GM13977 (cell line): ENCODE measurements around the gene PTPRM.

Experiments
- DNase-seq: peaks from one replicate; pipeline ENCODE4 v3.0.0; 2012; ENCODE audit warnings: low spot score
- in situ Hi-C: fragments of 300-500 bp; cut with MboI; formaldehyde crosslinking; loops from one replicate; pipeline ENCODE4 v1.12.0; 2022; ENCODE audit warnings: low sequenced_read_pairs, low pct_unique_long_range_greater_than_20kb, mixed read lengths, inconsistent platforms; ENCODE audit not compliant: unreplicated experiment
- TF ChIP-seq, protein P1 (sequence below): IDR thresholded peaks from 2 replicates; pipeline ENCODE4 v1.5.1; 2012; ENCODE audit warnings: mild to moderate bottlenecking, control low read depth; ENCODE audit not compliant: insufficient read depth; ENCODE audit errors: extremely low read depth, missing control alignments

The PTPRM gene

DNA sequence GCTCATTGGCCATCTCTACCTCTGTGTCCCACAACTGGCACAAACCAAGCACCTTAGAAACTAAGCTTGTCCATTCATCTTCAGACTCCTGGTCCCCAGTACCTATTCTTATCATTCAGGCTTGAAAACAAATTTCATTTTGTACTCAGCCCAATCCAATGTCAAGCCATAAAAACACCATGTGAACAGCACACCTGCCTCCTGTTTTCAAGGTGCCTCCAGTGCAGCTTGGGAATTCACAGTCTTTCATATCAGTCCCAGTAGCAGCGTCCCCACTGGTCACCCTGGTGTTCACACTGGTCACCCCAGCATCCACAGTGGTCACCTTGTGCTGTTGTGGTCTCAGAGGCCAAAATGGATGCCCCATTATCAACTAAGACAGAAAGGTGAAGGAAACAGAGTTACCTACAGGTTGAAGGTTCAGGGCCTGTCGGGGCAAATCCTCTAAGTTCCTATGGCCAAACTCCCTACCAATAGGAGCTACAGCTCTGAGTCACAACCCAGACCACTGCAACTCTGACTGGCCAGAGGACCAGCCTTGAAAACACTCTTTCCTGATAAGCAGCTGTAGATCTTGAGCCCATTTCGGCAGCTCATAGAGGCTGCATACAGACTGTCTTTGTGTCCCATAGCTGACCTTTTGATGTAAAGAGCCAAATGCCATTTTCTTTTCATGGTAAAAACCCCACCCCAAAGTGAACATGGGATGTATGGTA lies 782.6 kb downstream of the PTPRM start:
- in situ Hi-C loops: no loop called here
- TF ChIP-seq, protein P1, sequence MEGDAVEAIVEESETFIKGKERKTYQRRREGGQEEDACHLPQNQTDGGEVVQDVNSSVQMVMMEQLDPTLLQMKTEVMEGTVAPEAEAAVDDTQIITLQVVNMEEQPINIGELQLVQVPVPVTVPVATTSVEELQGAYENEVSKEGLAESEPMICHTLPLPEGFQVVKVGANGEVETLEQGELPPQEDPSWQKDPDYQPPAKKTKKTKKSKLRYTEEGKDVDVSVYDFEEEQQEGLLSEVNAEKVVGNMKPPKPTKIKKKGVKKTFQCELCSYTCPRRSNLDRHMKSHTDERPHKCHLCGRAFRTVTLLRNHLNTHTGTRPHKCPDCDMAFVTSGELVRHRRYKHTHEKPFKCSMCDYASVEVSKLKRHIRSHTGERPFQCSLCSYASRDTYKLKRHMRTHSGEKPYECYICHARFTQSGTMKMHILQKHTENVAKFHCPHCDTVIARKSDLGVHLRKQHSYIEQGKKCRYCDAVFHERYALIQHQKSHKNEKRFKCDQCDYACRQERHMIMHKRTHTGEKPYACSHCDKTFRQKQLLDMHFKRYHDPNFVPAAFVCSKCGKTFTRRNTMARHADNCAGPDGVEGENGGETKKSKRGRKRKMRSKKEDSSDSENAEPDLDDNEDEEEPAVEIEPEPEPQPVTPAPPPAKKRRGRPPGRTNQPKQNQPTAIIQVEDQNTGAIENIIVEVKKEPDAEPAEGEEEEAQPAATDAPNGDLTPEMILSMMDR: no peak
- DNase-seq: no peak

DNA sequence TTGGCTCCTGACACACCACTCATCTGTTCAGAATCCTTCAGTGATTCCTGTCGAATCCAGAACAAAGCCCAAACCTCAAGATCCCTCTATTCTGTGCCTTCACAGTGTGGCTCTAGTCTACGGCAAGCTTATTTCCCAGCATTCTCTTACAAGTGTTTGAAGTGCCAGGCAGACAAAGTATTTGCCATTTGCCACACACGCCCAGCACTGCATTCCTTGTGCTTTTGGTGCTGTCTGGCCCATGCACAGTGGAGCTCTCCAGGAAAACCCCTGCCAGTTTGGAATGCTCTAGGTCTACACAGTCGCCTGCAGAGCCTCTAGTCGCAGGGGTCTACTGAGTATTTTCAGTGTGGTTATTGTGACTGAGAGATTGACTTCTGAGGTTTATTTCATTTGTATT lies 783.5 kb downstream of the PTPRM start:
- TF ChIP-seq, protein P1: no peak
- no peak for DNase-seq
- in situ Hi-C loops: no loop called here

DNA sequence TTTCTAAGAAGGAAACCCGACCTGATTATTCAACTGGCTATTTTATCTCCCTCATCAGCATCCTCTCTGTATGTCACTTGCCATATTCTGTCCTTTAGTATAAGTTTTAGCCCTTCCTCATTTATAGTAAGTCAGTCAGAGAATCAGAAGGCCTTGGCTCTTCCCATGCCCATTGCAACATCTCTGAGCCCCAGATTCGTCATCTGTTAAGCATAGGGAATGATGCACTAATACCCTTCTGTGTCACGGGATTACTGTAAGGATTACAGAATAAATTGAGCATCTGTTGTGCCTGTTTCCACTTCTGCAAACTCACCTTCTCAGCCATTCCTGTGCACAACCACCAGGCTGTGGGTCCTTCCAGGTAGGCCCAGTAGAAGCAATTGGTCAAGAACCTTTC lies 784.0 kb downstream of the PTPRM start:
- DNase-seq: no peak
- in situ Hi-C loops: no loop called here
- TF ChIP-seq, protein P1: no peak

DNA sequence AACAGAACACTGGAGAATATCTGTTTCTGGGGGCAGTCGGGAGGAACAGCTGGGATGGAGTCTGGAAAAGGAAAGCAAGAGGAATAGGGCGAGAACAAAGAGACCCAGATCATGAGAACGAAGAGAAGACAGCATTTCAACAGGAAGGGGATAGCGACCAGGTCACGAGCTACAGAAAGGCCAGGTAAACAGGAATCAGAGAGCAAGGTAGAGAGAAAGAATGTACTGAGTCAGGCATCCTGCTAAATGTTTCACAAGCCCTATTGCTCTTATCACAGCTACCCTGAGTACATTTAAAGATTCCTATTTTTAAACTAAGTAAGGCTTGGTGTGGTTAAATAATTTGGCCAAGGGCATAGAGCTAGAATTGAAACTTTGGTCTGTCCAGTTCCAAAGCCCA lies 787.2 kb downstream of the PTPRM start:
- in situ Hi-C loops: no loop called here
- no peak for DNase-seq
- TF ChIP-seq, protein P1: no peak

DNA sequence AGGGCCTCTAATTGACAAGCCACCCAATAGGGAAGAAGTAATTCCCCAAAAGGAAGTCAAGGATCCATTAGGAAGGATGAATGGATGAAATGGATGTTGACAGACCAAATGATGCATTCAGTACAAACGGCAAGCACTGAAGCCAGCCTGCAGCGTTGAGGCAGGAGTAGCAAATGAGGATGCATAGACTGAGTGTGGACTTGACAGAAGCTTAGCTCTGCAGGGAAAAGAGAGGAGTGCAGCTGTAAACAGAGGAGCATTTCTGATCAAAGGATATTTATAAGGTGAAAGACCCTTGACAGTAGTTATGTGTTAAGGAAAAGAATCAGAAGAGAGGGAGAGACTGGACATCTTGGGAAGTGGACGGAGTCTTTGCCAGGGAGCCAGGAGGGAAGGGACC lies 788.9 kb downstream of the PTPRM start:
- TF ChIP-seq, protein P1: no peak

DNA sequence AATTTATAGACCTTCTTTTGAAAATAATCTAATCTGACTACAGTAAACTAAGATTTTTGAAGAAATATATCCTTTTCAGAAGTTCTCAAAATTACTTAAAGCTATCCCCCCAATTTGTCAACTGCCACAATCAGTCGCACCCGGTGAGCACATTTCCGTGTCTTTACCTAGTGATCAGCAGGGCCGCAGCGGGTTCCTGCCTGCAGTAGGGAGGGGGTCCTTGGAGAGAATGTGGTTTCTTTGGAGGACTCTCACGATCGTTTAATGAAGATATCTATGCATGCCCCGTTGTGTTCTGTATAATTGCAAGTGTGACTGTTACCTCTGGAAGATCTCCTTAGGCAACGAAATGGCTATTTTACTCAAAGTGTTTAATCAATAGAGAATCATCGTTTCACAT lies 790.2 kb downstream of the PTPRM start:
- in situ Hi-C loops: no loop called here
- TF ChIP-seq, protein P1: no peak
- no peak for DNase-seq

More for the DNA sequence above, 788.9 kb downstream of the PTPRM start:
- in situ Hi-C loops: no loop called here
- no peak for DNase-seq
